OCI-LY1 (cell line): ENCODE data around the gene OR11H6.
"Not testable (repeated sequence)": the region's sequence is repeated elsewhere in the genome, so short reads cannot be mapped to it uniquely, and the experiment has no call there.

Experiments
- H2AFZ ChIP-seq: fragments of 200-600 bp; sonication (generic), shearing (Covaris generic); 2 replicates; pipeline ENCODE4 v1.6.0; 2014; ENCODE audit warnings: antibody characterized with exemption, mild to moderate bottlenecking, low read length
- H3F3A ChIP-seq: fragments of 200-600 bp; sonication (generic), shearing (Covaris generic); 2 replicates; pipeline ENCODE4 v1.6.0; 2014; ENCODE audit warnings: mild to moderate bottlenecking, antibody characterized with exemption, low read length, moderate library complexity; ENCODE audit not compliant: insufficient read depth
- H3K27ac ChIP-seq: fragments of 200-600 bp; sonication (generic); 2 replicates; pipeline ENCODE4 v1.5.1; 2014; ENCODE audit warnings: low read length, mixed run types, mild to moderate bottlenecking, low read depth; ENCODE audit not compliant: poor library complexity, severe bottlenecking
- H3K27me3 ChIP-seq: fragments of 200-600 bp; sonication (generic); 2 replicates; pipeline ENCODE4 v1.6.0; 2014; ENCODE audit warnings: antibody characterized with exemption, mild to moderate bottlenecking, low read length, moderate library complexity; ENCODE audit not compliant: insufficient read depth
- H3K36me3 ChIP-seq: fragments of 200-600 bp; sonication (generic); 2 replicates; pipeline ENCODE4 v1.6.1; 2014; ENCODE audit warnings: mild to moderate bottlenecking, antibody characterized with exemption, low read length, moderate library complexity, mixed read lengths; ENCODE audit not compliant: insufficient read depth
- H3K4me1 ChIP-seq: fragments of 200-600 bp; sonication (generic); 2 replicates; pipeline ENCODE4 v1.5.1; 2014; ENCODE audit warnings: mild to moderate bottlenecking, low read length, moderate library complexity; ENCODE audit not compliant: insufficient read depth, severe bottlenecking
- H3K4me2 ChIP-seq: fragments of 200-600 bp; sonication (generic), shearing (Covaris generic); 2 replicates; pipeline ENCODE4 v1.6.1; 2014; ENCODE audit warnings: low read length
- H3K4me3 ChIP-seq: fragments of 200-600 bp; sonication (generic); 2 replicates; pipeline ENCODE4 v1.5.1; 2014; ENCODE audit warnings: low read length, low read depth, mild to moderate bottlenecking, mixed read lengths; ENCODE audit not compliant: poor library complexity, severe bottlenecking
- H3K79me2 ChIP-seq: fragments of 200-600 bp; shearing (Covaris generic); 2 replicates; pipeline ENCODE4 v1.6.1; 2016; ENCODE audit warnings: mixed run types, low read length, mixed read lengths; ENCODE audit not compliant: insufficient read depth
- H3K9ac ChIP-seq: fragments of 200-600 bp; sonication (generic), shearing (Covaris generic); 2 replicates; pipeline ENCODE4 v1.6.1; 2014; ENCODE audit warnings: mild to moderate bottlenecking, low read length, mixed read lengths
- H3K9me2 ChIP-seq: fragments of 200-600 bp; sonication (generic), shearing (Covaris generic); 2 replicates; pipeline ENCODE4 v1.6.1; 2014; ENCODE audit warnings: low read depth, mild to moderate bottlenecking, low read length, mixed read lengths
- H3K9me3 ChIP-seq: fragments of 200-600 bp; shearing (Covaris generic); 2 replicates; pipeline ENCODE4 v1.6.1; 2014; ENCODE audit warnings: low read length, mixed read lengths
- H4K20me1 ChIP-seq: fragments of 200-600 bp; sonication (generic), shearing (Covaris generic); 2 replicates; pipeline ENCODE4 v1.6.0; 2016; ENCODE audit warnings: mild to moderate bottlenecking, low read length; ENCODE audit not compliant: insufficient read depth
- EZH2 ChIP-seq: fragments of 200-600 bp; sonication (generic), shearing (Covaris generic); IDR thresholded peaks from 2 replicates; pipeline ENCODE4 v1.8.0; 2017; ENCODE audit warnings: borderline replicate concordance, mixed run types, mild to moderate bottlenecking, antibody characterized with exemption, low read length, moderate library complexity, mixed read lengths
- TF ChIP-seq, protein P1 (sequence below): fragments of 200-600 bp; sonication (generic), shearing (Covaris generic); IDR thresholded peaks from 2 replicates; pipeline ENCODE4 v1.5.1; 2017; ENCODE audit warnings: mild to moderate bottlenecking, antibody characterized with exemption, low read length, moderate library complexity, mixed read lengths

The OR11H6 gene

GRCh38 chr14:20215196-20215595 is 8.3 kb upstream of the OR11H6 start:
- no peaks in the 10 kb centered on the region for H3K9me2 ChIP-seq
- H4K20me1 ChIP-seq: no peaks in the 10 kb centered on the region
- H3K27me3 ChIP-seq: no peaks in the 10 kb centered on the region
- H3K4me1 ChIP-seq: no peaks in the 10 kb centered on the region
- H3F3A ChIP-seq: no peaks in the 10 kb centered on the region
- no peaks in the 10 kb centered on the region; the same call in 1 of the 2 replicates for H3K9me3 ChIP-seq
- H3K79me2 ChIP-seq: no peaks in the 10 kb centered on the region
- no peaks in the 10 kb centered on the region for H3K36me3 ChIP-seq
- H3K4me3 ChIP-seq: no peak overlapping the region
- H2AFZ ChIP-seq: no peak overlapping the region
- no peak overlapping the region for H3K27ac ChIP-seq
- no peak overlapping the region for H3K4me2 ChIP-seq
- no peak overlapping the region for H3K9ac ChIP-seq
- no peak for TF ChIP-seq EZH2
- TF ChIP-seq, protein P1, sequence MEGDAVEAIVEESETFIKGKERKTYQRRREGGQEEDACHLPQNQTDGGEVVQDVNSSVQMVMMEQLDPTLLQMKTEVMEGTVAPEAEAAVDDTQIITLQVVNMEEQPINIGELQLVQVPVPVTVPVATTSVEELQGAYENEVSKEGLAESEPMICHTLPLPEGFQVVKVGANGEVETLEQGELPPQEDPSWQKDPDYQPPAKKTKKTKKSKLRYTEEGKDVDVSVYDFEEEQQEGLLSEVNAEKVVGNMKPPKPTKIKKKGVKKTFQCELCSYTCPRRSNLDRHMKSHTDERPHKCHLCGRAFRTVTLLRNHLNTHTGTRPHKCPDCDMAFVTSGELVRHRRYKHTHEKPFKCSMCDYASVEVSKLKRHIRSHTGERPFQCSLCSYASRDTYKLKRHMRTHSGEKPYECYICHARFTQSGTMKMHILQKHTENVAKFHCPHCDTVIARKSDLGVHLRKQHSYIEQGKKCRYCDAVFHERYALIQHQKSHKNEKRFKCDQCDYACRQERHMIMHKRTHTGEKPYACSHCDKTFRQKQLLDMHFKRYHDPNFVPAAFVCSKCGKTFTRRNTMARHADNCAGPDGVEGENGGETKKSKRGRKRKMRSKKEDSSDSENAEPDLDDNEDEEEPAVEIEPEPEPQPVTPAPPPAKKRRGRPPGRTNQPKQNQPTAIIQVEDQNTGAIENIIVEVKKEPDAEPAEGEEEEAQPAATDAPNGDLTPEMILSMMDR: no peak

- no peak overlapping the region for H3K27ac ChIP-seq
- H3K9me2 ChIP-seq: no peaks in the 10 kb centered on the region
- H3K9ac ChIP-seq: no peak overlapping the region
- H3K9me3 ChIP-seq: no peaks in the 10 kb centered on the region; the same call in 1 of the 2 replicates
- no peaks in the 10 kb centered on the region for H4K20me1 ChIP-seq
- H3K4me1 ChIP-seq: no peaks in the 10 kb centered on the region
- H3K4me3 ChIP-seq: no peak overlapping the region
- H3K27me3 ChIP-seq: no peaks in the 10 kb centered on the region
- H3K79me2 ChIP-seq: no peaks in the 10 kb centered on the region
- no peak overlapping the region for H3K4me2 ChIP-seq
- TF ChIP-seq EZH2: no peak
- TF ChIP-seq, protein P1: no peak
- no peaks in the 10 kb centered on the region for H3K36me3 ChIP-seq
- no peaks in the 10 kb centered on the region for H3F3A ChIP-seq
- no peak overlapping the region for H2AFZ ChIP-seq
Observed at GRCh38 chr14:20219033-20219432, 4.5 kb upstream of the OR11H6 start.

DNA sequence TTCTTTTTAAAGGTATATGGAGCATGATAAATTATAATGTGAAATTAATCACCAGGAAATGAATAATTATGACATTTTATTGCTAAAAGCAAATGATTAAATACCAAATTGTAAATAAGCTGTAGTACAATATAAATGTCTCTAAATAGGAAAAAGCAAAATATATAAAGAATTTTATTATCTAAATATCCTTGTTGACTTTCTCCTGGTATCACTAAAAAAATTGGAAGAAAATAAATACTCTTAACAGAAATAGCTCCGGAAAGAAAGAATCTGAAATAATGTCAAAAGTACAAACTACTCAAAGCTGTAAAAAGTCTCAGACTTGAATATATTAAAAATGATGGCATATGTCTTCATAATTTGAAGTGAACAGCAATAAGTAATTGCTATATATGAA is 5.2 kb downstream of the OR11H6 start, which contains the start of gene OR11H7:
Gene OR11H7, plus strand, starts transcription at position 301 of the 400 bp plus-strand sequence.
- H3K4me1 ChIP-seq: no peaks in the 10 kb centered on the region
- H4K20me1 ChIP-seq: no peaks in the 10 kb centered on the region
- no peaks in the 10 kb centered on the region for H3F3A ChIP-seq
- no peak within 1 kb of the TSS for H3K9ac ChIP-seq
- no peak within 1 kb of the TSS for H3K4me3 ChIP-seq
- H3K4me2 ChIP-seq: no peak within 1 kb of the TSS
- H2AFZ ChIP-seq: no peak within 1 kb of the TSS
- no peaks in the 10 kb centered on the region for H3K27me3 ChIP-seq
- no peaks in the 10 kb centered on the region for H3K36me3 ChIP-seq
- TF ChIP-seq EZH2: no peak
- TF ChIP-seq, protein P1: no peak
- H3K27ac ChIP-seq: no peak within 1 kb of the TSS
- H3K9me2 ChIP-seq: no peaks in the 10 kb centered on the region
- no peaks in the 10 kb centered on the region for H3K79me2 ChIP-seq
- H3K9me3 ChIP-seq: no peaks in the 10 kb centered on the region

DNA sequence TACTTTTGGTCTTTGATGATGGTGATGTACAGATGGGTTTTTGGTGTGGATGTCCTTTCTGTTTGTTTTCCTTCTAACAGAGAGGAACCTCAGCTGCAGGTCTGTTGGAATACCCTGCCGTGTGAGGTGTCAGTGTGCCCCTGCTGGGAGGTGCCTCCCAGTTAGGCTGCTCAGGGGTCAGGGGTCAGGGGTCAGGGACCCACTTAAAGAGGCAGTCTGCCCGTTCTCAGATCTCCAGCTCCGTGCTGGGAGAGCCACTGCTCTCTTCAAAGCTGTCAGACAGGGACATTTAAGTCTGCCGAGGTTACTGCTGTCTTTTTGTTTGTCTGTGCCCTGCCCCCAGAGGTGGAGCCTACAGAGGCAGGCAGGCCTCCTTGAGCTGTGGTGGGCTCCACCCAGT is 11.9 kb downstream of the OR11H6 start:
- H3K9me2 ChIP-seq, H3F3A ChIP-seq, H3K4me3 ChIP-seq, H3K9ac ChIP-seq, H3K79me2 ChIP-seq, H4K20me1 ChIP-seq, H2AFZ ChIP-seq, H3K27me3 ChIP-seq, H3K9me3 ChIP-seq, H3K4me1 ChIP-seq, H3K4me2 ChIP-seq, H3K36me3 ChIP-seq, H3K27ac ChIP-seq: not testable (repeated sequence)
